ENCODE data around the gene ZNF816.

DNA sequence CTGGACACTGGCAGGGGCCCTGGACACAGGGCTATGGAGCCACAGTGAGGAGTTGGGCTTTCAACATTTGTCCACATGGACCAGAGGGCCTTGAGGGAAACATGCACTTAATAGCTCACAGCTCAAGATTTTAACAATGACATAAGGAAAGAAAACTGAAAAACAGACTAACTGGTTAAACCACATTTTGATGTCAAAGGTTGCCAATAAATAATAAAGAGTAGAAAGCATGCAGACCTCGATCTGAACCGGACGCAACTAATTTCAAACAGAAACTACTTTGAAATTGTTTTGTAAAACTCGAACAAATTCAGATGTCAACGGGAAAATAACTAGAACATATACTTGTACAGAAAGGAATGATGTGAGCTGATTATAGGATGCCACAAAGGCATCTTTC is 23.9 kb downstream of the ZNF816 start:
- TF ChIP-seq CEBPB (IDR thresholded peaks at IDR 0.05) (no peak), ZBTB7A (IDR thresholded peaks at IDR 0.05; ENCODE audit: low read depth) (no peak), TAF1 (IDR thresholded peaks at IDR 0.05; ENCODE audit: low read depth) (no peak)
- TF ChIP-seq, protein P1, sequence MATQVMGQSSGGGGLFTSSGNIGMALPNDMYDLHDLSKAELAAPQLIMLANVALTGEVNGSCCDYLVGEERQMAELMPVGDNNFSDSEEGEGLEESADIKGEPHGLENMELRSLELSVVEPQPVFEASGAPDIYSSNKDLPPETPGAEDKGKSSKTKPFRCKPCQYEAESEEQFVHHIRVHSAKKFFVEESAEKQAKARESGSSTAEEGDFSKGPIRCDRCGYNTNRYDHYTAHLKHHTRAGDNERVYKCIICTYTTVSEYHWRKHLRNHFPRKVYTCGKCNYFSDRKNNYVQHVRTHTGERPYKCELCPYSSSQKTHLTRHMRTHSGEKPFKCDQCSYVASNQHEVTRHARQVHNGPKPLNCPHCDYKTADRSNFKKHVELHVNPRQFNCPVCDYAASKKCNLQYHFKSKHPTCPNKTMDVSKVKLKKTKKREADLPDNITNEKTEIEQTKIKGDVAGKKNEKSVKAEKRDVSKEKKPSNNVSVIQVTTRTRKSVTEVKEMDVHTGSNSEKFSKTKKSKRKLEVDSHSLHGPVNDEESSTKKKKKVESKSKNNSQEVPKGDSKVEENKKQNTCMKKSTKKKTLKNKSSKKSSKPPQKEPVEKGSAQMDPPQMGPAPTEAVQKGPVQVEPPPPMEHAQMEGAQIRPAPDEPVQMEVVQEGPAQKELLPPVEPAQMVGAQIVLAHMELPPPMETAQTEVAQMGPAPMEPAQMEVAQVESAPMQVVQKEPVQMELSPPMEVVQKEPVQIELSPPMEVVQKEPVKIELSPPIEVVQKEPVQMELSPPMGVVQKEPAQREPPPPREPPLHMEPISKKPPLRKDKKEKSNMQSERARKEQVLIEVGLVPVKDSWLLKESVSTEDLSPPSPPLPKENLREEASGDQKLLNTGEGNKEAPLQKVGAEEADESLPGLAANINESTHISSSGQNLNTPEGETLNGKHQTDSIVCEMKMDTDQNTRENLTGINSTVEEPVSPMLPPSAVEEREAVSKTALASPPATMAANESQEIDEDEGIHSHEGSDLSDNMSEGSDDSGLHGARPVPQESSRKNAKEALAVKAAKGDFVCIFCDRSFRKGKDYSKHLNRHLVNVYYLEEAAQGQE (IDR thresholded peaks at IDR 0.05; ENCODE audit: low read depth), result no peak
